Activated CD4-positive, CD25-positive, alpha-beta regulatory T cell treated with anti-CD3 and anti-CD28 coated beads, Interleukin-2, amount 50 U/mL, for 72 hours (primary cell): ENCODE measurements around the gene TSN.

Experiments used
- DNase-seq: peaks from one replicate; pipeline ENCODE4 v3.0.0; 2021

TSN gene

DNA sequence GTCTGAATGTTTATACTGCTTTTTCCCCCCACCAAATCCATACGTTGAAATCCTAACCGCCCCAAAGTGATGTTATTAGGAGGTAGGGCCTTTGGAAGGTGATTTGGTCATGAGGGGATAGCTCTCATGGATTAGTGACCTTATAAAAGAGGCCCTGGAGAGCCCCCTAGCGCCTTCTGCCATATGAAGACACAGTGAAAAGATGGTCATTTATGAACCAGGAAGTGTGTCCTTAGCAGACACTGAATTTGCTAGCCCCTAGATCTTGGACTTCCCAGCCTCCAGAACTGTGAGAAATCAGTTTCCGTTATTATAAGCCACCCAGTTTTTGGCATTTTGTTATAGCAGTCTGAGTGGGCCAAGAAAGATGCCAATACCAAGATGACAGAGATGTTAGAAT is 7.2 kb upstream of the TSN start:
- DNase-seq = no peak

GRCh38 chr2:121754851-121755236 is 607 bp upstream of the TSN start:
- no peak for DNase-seq

GRCh38 chr2:121764681-121765228 is 9.3 kb downstream of the TSN start:
- DNase-seq = no peak

DNA sequence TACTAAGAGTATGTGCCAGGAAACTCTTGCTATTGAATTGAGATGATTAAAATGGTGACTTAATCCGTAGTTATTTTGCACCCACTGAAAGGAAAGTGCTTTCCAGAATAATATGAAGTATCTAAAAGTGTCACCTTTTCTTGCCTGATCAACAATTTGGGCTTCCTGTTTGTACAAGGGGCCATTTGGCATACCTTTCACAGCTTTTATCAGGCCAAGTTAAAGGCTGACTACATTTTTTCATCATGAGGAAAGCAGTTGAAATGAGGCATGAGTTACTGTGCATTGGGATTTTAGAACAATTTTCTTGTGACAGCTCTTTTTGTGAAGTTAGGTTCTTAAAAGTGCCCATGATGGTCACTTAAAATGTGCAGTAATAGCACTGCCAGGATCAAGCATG is 11.2 kb downstream of the TSN start:
- DNase-seq = no peak

DNA sequence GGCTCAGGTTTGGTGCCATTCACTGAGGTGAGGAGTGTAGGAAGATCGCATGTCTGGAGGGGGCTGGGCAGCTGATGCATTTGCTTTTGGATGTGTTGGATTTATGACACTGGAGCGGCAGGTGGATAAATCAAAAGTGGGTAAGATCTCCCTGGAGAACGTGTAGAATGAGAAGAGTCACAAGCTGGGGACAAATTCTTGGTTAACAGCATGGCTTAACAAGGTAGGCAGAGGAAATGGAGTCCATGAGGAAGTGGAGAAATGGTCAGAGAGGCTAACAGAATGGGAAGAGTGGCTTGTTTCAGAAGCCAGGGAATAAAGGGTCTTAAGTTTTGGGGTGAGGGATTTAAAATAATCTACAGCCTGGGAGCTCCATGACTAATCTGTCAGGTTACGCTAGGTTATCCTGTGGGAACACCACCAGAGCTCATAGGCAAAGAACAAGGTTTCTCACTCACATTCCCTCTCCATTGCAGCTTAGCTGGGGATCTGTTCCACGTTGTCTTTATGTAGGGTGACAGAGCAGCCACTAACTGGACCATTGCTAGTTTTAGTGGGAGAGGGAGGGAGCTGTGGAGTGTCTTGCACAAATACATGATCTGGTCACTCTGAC is 12.8 kb downstream of the TSN start:
- no peak for DNase-seq

GRCh38 chr2:121771976-121772742 is 16.7 kb downstream of the TSN start:
- no peak for DNase-seq

- no peak for DNase-seq
Observed at GRCh38 chr2:121774235-121774634, 18.8 kb downstream of the TSN start.

GRCh38 chr2:121776361-121776760 is 20.9 kb downstream of the TSN start:
- DNase-seq = no peak

DNA sequence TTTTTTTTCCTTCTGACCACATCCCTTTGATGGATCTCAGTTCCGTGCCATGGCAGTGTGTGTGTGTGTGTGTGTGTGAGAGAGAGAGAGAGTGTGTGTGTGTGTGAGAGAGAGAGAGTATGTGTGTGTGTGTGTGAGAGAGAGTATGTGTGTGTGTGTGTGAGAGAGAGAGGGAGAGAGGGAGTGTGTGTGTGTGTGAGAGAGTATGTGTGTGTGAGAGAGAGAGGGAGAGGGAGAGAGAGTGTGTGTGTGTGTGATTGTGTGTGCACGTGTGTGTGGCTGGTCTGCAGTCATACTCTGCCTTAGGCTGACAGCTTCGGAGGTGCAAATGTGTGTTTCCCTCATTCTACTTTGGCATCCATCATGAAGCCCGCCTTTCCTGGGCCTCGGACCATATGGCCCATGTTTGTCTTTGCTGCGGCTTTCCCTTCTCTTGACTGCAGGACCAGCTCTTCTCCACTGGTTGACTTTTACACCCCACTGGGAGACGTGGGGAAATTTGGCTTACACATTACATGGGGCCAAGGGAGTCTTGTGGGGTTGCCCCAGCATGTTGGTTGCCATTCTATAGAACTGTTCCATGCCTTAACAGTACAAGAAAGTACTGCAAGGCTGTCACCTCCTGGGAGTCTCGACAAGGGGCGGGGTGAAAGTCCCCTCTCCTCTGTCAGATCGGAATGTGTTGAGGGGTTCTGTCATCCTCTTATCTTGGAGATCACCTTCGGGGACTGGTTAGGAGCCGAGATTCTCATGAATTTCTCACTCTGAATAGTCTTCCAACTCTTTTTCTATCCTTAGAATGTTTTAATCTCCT is 21.6 kb downstream of the TSN start:
- DNase-seq = no peak

- DNase-seq = no peak
Observed at GRCh38 chr2:121777699-121778058, 22.2 kb downstream of the TSN start.

GRCh38 chr2:121778741-121779487 is 23.5 kb downstream of the TSN start:
- no peak for DNase-seq

- no peak for DNase-seq
Observed at GRCh38 chr2:121783180-121783579, 27.7 kb downstream of the TSN start.

DNA sequence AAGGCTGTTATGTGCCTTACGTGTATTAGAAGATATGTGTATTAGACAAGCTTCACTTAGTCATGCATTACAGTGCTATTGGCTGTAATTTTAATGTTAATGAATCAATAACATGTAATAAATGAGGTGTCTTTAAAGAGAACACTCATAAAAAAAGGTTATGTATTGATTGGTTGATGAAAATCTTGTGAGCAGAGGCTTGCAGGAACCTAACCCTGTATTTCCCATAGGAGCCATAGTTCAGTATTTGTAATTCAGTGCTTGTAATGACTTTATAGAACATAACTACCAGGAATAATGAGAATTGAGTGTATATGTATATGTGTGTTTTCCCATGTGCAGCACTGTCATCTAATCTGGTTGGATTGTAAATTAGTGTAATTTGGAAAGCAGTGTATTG is 33.2 kb downstream of the TSN start:
- DNase-seq = no peak

DNA sequence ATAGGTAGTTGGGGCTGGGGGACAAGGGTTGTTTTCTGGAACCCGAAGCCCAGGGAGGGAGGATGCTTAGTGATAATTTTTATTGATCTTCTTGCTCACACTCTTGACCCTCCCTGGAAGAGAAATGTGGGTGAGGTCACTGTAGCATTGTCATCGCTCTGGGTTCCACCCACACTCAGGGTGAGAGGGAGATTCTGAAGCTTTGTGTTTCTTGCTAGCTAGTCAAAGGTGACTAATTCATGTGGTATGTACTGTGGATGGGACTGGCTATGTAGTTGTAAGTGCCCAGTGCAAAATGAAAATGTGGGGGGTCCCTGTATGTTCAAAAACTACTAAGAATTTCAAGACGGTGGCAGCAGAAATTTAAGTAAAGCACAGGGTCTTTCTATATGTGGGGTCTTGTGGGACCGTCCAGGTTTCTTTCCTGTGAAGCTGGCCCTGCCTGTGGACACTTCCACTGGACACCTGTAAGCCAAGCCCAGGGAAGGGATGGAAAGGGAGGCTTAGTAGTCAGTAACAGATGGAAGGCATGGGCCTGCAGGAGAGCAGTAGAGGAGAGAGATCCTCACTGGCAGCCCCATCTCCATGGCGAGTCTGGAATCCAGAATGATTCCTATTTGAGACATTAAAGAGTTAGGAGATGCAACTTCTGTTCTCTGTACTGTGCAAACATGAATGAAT is 35.0 kb downstream of the TSN start:
- DNase-seq = no peak

DNA sequence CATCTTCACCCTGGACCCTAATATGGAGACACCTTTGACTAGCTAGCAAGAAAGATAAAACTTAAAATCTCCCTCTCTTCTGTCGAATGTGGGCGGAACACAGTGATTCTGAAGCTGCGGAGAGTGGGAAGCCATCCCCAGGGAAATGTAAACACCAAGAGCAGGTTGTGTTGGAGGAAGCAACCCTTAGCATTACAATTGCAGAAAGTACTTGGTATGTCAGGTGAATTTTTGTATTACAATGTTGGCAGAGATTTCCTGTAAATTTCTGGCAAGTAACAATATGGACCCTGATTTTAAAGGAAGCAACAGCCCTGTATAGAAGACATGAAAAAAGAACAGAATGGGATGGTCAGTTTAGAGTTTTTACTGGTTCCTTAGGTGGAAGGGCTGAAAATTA is 35.8 kb downstream of the TSN start:
- DNase-seq = no peak

GRCh38 chr2:121791801-121792221 is 36.4 kb downstream of the TSN start:
- DNase-seq = no peak

GRCh38 chr2:121793816-121794215 is 38.4 kb downstream of the TSN start:
- DNase-seq = no peak

DNA sequence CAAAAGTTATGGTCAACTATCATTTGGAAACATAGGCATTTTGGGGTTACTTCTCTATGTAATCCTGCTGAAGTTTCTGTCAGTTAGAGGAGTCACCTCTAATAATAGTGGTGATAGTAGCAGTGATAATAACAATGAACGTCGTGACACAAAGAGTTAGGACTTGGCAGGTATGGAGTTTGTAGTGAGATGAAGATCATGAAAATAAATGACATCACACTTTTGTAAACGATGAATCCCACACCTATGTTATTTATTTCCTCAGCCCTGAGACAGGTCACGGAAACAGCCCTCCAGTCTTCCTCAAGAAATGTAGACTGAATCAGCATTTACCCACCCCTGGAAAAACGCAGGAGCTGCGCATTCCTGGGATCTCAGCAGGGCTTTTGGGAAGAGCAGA is 38.8 kb downstream of the TSN start:
- DNase-seq = no peak

GRCh38 chr2:121796239-121796638 is 40.8 kb downstream of the TSN start:
- DNase-seq = no peak

DNA sequence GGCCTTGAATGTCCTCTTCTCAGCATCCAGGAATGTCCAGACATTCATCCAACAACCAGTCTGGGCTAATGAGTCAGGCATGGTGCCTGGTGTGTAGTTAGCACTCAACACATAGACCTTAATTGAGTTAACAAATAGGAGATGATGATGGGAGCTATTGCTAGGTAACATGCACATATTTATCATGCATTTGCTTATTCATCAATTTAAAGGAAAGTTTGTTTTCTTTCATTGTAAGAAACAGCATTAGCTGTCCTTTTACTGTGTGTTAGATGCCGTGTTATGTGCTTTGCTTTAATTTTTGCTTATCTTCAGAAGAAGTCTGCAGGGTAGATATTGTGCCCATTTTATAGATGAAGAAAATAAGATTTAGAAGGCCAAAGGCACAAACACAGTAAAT is 43.2 kb downstream of the TSN start:
- DNase-seq = no peak

GRCh38 chr2:121801916-121802315 is 46.5 kb downstream of the TSN start:
- no peak for DNase-seq

GRCh38 chr2:121803503-121803902 is 48.1 kb downstream of the TSN start:
- DNase-seq = no peak
